Fibroblast of pulmonary artery (primary cell): ENCODE data around the gene CAPN14.

Experiments used
- DNase-seq: peaks from one replicate; pipeline ENCODE4 v3.0.0-alpha.2; 2010; ENCODE audit warnings: low read depth
- H3K4me3 ChIP-seq: replicated peaks from 2 replicates; pipeline ENCODE4 v1.5.1; 2011; ENCODE audit warnings: low read depth, mild to moderate bottlenecking, control low read depth, low read length, moderate library complexity
- CTCF ChIP-seq: IDR thresholded peaks from 2 replicates; pipeline ENCODE4 v1.5.1; 2011; ENCODE audit warnings: mild to moderate bottlenecking, control low read depth, low read length, inconsistent platforms; ENCODE audit errors: missing control alignments

Gene CAPN14

GRCh38 chr2:31232586-31232985 lies 15.3 kb upstream of the CAPN14 start:
- no peak overlapping the region for H3K4me3 ChIP-seq
- DNase-seq = no peak
- no peak for TF ChIP-seq CTCF

- no peak for TF ChIP-seq CTCF
- H3K4me3 ChIP-seq = no peak overlapping the region
- no peak for DNase-seq
These were observed 14.4 kb upstream of the CAPN14 start for GRCh38 chr2:31231571-31232302.

GRCh38 chr2:31230751-31231150 lies 13.4 kb upstream of the CAPN14 start:
- no peak overlapping the region for H3K4me3 ChIP-seq
- no peak for TF ChIP-seq CTCF
- no peak for DNase-seq

- no peak overlapping the region for H3K4me3 ChIP-seq
- no peak for DNase-seq
- no peak for TF ChIP-seq CTCF
These were observed 11.4 kb upstream of the CAPN14 start for GRCh38 chr2:31228717-31229116.

- TF ChIP-seq CTCF = no peak
- no peak overlapping the region for H3K4me3 ChIP-seq
- DNase-seq = no peak
These were observed 10.4 kb upstream of the CAPN14 start for GRCh38 chr2:31227711-31228125.

- no peak overlapping the region for H3K4me3 ChIP-seq
- DNase-seq = no peak
- no peak for TF ChIP-seq CTCF
These were observed 9.8 kb upstream of the CAPN14 start for GRCh38 chr2:31227110-31227509.

GRCh38 chr2:31226266-31226665 lies 9.0 kb upstream of the CAPN14 start:
- TF ChIP-seq CTCF = no peak
- H3K4me3 ChIP-seq = no peak overlapping the region

More at GRCh38 chr2:31226266-31226665, 9.0 kb upstream of the CAPN14 start:
- DNase-seq = no peak
